DOHH2 (cell line): ENCODE data around the gene BMERB1.

Experiments used
- EZH2phosphoT487 ChIP-seq: fragments of 200-600 bp; sonication (generic); IDR thresholded peaks from 2 replicates; pipeline ENCODE4 v1.6.1; 2017; ENCODE audit warnings: borderline replicate concordance, mild to moderate bottlenecking, antibody characterized with exemption, low read length, moderate library complexity, mixed read lengths
- TF ChIP-seq, protein P1 (sequence below): fragments of 200-600 bp; sonication (generic); IDR thresholded peaks from one replicate; pipeline ENCODE4 v1.5.1; 2014; ENCODE audit warnings: antibody characterized with exemption, mild to moderate bottlenecking, low read depth, low read length; ENCODE audit not compliant: poor library complexity, severe bottlenecking

DNA sequence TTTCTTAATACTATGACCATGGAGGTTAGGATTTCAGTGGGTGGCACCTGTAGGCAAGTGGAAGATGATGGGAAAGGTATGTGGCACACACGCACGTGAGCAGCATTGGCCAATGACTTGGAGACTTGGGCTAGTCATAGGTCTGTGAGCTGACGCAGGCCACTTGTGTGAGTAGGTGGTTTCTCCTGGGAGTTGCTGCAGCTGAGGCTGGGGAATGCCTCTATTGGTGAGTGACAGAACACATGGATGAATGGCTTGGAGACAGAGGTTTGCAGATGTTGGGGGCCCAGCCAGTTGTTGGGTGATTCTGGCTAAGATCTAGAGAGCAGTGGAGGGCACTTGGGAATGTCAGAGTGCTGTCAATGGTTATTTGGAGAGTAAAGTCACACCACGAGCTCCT is 144.4 kb downstream of the BMERB1 start:
- TF ChIP-seq, protein P1, sequence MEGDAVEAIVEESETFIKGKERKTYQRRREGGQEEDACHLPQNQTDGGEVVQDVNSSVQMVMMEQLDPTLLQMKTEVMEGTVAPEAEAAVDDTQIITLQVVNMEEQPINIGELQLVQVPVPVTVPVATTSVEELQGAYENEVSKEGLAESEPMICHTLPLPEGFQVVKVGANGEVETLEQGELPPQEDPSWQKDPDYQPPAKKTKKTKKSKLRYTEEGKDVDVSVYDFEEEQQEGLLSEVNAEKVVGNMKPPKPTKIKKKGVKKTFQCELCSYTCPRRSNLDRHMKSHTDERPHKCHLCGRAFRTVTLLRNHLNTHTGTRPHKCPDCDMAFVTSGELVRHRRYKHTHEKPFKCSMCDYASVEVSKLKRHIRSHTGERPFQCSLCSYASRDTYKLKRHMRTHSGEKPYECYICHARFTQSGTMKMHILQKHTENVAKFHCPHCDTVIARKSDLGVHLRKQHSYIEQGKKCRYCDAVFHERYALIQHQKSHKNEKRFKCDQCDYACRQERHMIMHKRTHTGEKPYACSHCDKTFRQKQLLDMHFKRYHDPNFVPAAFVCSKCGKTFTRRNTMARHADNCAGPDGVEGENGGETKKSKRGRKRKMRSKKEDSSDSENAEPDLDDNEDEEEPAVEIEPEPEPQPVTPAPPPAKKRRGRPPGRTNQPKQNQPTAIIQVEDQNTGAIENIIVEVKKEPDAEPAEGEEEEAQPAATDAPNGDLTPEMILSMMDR = no peak
- no peak for TF ChIP-seq EZH2phosphoT487
